HT1080 (cell line): Measurements from ENCODE around the gene TMEM213. TPM values are rescaled to one million over a fixed set of nuclear protein-coding genes. Genes with fewer than 3 reads are reported as not detected.

Experiments used
- DNase-seq: peaks from one replicate; pipeline ENCODE4 v3.0.0-alpha.2; 2015; ENCODE audit warnings: low read depth
- polyA plus RNA-seq, 2 experiments: library from polyadenylated mRNA; depleted of rRNA; stranded (reverse); fragments of >200 nt; gene quantifications; 2 replicates each; pipeline ENCODE4 v1.2.3, GENCODE V29; 2015
- total RNA-seq: library from RNA; depleted of rRNA; stranded (reverse); fragments of >200 nt; shearing (Covaris generic); gene quantifications from 2 replicates; pipeline ENCODE4 v1.2.3, GENCODE V29; 2014; rRNA removed

The TMEM213 gene
- total RNA-seq: not detected in 2 replicates
- polyA plus RNA-seq (2015; cell fraction: cytosol; rRNA removed): 0.02 TPM in 1 of 2 replicates, not detected in the other
- polyA plus RNA-seq (2015; cell fraction: nucleus; rRNA removed): not detected in 2 replicates

GRCh38 chr7:138797715-138798320 is at the start of gene TMEM213, which contains the start of gene ATP6V0A4:
TSS of gene TMEM213 (plus strand) at chr7:138797994. CDS start at chr7:138798105, 111 bp downstream.
TSS of gene ATP6V0A4 (minus strand) at chr7:138798196. CDS start at chr7:138771247, 26,949 bp downstream.
- DNase-seq: no peak

- no peak for DNase-seq
Observed at GRCh38 chr7:138748666-138749065, 49.1 kb upstream of the TMEM213 start.

- DNase-seq: peak; percentile 32
Observed at GRCh38 chr7:138749960-138750359, 47.8 kb upstream of the TMEM213 start.

GRCh38 chr7:138750473-138750872 is 47.3 kb upstream of the TMEM213 start:
- DNase-seq: no peak

GRCh38 chr7:138750901-138751464 is 46.8 kb upstream of the TMEM213 start:
- no peak for DNase-seq

GRCh38 chr7:138752518-138753149 is 45.2 kb upstream of the TMEM213 start:
- peak; percentile 99 for DNase-seq

GRCh38 chr7:138753150-138753518 is 44.7 kb upstream of the TMEM213 start:
- no peak for DNase-seq

- no peak for DNase-seq
Observed at GRCh38 chr7:138753610-138754009, 44.2 kb upstream of the TMEM213 start.

- no peak for DNase-seq
Observed at GRCh38 chr7:138755331-138755747, 42.5 kb upstream of the TMEM213 start.

- peak; percentile 10 for DNase-seq
Observed at GRCh38 chr7:138755842-138756590, 41.8 kb upstream of the TMEM213 start.

GRCh38 chr7:138756591-138757242 is 41.1 kb upstream of the TMEM213 start:
- DNase-seq: no peak

- no peak for DNase-seq
Observed at GRCh38 chr7:138768241-138768640, 29.6 kb upstream of the TMEM213 start.

GRCh38 chr7:138770904-138771303 is 26.9 kb upstream of the TMEM213 start:
- no peak for DNase-seq

GRCh38 chr7:138773176-138773575 is 24.6 kb upstream of the TMEM213 start:
- no peak for DNase-seq

- DNase-seq: no peak
Observed at GRCh38 chr7:138773817-138774216, 24.0 kb upstream of the TMEM213 start.

- no peak for DNase-seq
Observed at GRCh38 chr7:138776166-138776833, 21.5 kb upstream of the TMEM213 start.

- no peak for DNase-seq
Observed at GRCh38 chr7:138781004-138781403, 16.8 kb upstream of the TMEM213 start.

GRCh38 chr7:138784692-138785091 is 13.1 kb upstream of the TMEM213 start:
- no peak for DNase-seq

GRCh38 chr7:138785587-138786437 is 12.0 kb upstream of the TMEM213 start:
- DNase-seq: peak; percentile 59
